ENCODE data around the gene CCDC187.

CCDC187 gene

DNA sequence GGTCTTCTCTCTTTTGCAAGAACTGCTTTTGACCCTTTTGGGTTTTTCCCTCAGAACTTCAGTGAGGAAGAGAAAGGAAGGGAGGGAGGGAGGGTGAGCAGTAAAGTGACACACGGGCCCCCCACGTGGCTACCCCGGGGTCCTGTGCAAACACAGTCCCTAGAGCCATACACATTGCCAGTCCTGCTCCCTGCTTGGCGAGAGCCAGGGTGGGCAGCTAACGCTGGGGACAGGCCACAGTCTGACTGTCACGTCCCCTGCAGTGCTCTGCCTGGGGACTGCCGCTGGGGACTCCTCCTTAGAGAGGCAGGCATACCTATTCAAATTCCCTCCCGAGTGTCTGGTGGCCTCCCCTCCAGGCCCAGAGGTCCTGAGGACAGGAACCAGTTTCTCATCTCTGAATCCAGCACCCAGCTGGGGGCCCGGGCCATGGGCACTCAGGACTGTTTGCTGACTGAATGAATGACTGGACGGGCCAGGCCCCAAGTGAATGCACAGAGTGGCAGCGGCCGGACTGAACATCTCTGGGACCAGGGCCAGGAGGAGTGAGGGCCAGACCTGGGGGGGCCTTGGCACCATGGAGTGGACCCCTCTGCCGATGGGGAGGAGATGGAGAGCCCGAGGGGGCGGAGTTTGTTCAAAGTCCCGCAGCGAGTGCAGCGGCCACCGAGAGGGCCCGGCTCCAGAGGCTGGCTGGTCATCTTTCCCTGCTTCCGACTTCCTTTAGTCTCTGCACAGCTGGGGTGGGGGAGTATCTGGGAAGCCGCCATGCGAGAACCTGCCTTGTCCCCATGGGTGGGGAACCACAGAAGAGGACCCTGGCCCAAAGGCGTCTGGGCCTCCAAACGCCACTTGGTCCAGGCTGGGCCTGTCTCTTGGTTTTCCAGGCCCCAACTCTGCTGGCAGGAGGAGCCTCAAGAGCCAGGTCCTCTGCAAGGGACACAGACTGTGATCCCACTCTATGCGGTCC is 5.8 kb downstream of the CCDC187 start:
- Mint-ChIP-seq H3K36me3 (ENCODE audit: low read depth) (no peaks in the 10 kb centered on the region), H3K4me3 (no peak overlapping the region), H3K9me3 (no peaks in the 10 kb centered on the region), H3K27me3 (peaks cover 7% of the 10 kb centered on the region), H3K27ac (no peak overlapping the region), H3K4me1 (ENCODE audit: low read depth) (no peaks in the 10 kb centered on the region)
- intact Hi-C loops (cut with micrococcal nuclease), result no loop called here

DNA sequence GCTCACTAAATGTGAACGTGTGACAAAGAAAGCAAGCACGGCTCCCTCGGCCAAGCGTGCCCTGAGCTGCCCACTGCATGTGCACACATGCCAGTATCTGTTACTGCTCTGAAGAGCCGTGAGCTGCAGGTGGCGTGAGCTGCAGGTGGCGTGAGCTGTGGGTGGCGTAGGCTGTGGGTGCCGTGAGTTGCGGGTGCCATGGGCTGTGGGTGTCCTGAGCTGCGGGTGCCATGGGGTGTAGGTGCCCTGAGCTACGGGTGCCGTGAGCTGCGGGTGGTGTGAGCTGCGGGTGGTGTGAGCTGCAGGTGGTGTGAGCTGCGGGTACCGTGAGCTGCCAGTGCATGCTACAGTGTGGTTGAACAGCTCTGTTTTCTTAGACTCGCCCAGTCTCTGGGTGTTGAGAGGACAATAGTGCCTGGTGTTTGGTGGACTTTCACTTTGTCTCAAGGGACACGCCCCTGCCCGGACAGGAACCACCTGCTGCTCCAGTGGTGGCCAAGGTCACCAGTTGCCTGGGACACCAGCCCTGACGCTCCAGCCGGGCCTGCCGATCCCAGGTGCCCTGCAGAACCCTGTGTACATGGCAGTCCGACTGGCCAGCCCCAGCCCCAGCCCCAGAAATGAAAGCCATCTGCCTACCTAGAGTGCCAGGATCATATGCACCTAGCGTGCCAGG is 6.7 kb downstream of the CCDC187 start:
- H3K9me3 Mint-ChIP-seq, result no peaks in the 10 kb centered on the region
- no peaks in the 10 kb centered on the region for H3K36me3 Mint-ChIP-seq (ENCODE audit: low read depth)
- H3K27me3 Mint-ChIP-seq, result peaks cover 6% of the 10 kb centered on the region
- intact Hi-C loops (cut with micrococcal nuclease), result no loop called here
- H3K27ac Mint-ChIP-seq, result no peak overlapping the region
- no peaks in the 10 kb centered on the region for H3K4me1 Mint-ChIP-seq (ENCODE audit: low read depth)
- no peak overlapping the region for H3K4me3 Mint-ChIP-seq

DNA sequence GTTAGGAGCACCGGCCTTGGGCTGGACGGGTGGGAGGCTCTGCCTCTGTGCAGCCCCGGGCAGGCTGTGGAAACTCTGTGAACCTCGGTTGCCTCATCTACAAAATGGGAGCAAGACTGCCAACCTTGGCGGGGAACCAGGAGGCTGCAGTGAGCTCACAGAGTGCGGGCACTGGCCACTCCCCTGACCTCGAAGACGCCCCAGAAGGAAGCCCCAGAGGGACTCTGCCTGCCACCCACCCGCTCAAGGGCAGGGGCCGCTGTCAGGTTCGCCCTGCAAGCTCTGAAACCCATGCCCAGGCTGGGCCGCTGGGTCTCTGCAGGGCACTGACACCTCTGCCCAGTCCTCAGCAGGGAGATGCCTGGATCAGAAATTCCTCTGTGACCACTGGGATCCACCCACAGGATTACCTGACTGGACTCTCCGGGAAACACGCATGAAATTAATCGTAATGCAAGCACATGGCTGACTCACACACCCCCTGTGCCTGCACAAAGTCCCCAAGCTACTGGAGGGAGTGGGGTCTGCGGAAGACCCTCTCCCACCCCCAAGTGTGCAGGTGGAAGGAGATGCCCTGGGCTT is 7.4 kb downstream of the CCDC187 start:
- H3K27ac Mint-ChIP-seq, result no peak overlapping the region
- peaks cover 6% of the 10 kb centered on the region for H3K27me3 Mint-ChIP-seq
- intact Hi-C loops (cut with micrococcal nuclease), result no loop called here
- H3K4me1 Mint-ChIP-seq (ENCODE audit: low read depth), result no peaks in the 10 kb centered on the region
- no peaks in the 10 kb centered on the region for H3K9me3 Mint-ChIP-seq
- no peak overlapping the region for H3K4me3 Mint-ChIP-seq
- no peaks in the 10 kb centered on the region for H3K36me3 Mint-ChIP-seq (ENCODE audit: low read depth)

DNA sequence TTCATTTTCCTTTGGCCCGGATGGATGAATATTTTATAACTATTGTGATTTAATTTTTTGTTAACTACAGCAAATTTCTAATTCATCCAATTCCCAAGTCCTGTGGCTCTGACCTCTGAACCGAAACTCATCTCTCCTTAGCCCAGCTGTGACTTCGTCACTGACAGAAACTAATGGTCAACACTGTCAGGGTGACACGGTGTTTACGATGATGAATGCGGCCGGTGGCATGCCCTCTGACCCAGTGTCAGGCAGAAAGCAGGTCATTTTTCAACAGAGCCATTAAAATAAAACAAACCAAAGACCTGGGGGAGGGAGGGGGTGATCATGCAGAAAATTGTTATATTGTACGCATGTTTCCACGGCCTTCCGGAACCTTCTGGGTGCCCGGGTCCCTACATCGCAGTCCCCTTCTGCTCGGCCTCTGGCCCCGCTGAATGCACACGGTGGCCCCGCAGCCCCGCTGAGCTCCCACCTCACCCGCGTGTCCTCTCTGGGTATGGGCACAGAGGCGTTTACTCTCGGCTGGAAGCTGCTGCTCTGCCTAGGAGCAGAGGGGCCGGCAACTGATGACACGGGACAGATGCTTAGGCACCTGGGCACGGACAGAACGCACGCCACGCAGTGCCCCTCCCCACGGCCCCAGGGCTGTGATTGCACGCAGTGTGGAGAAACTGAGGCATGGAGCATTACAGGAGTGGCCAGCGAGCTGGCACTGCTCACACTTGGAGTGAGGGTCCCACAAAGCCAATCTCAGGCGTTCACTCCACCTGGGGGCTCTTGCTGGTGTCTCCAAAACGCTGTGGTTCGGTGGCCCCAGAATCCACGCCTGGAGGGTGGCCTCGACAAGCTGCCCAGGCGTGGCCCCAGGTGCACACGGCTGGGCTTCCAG is 8.1 kb downstream of the CCDC187 start:
- H3K27me3 Mint-ChIP-seq, result peaks cover 6% of the 10 kb centered on the region
- no peak overlapping the region for H3K4me3 Mint-ChIP-seq
- intact Hi-C loops (cut with micrococcal nuclease), result no loop called here
- no peaks in the 10 kb centered on the region for H3K36me3 Mint-ChIP-seq (ENCODE audit: low read depth)
- H3K4me1 Mint-ChIP-seq (ENCODE audit: low read depth), result no peaks in the 10 kb centered on the region
- no peak overlapping the region for H3K27ac Mint-ChIP-seq
- H3K9me3 Mint-ChIP-seq, result no peaks in the 10 kb centered on the region

DNA sequence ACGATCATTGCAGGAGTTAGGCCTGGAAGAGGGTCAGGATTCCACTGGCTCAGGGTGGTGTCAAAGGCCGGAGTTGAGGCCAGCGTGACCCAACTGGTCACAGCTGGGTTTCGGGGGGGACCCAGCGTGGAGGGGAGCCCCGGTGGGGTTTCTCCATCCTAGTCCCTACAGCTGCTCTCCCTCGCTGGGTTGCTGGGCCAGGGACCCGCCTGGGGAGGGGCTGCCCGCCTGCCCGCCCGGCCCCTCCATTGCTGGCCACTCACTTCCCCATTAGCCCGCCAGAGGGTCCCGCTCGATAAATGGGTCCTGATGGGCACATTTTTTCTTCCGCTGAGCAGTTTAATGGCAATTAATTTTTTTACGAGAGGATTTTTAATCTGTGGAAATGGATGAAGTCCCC is 8.8 kb downstream of the CCDC187 start:
- no peak overlapping the region for H3K27ac Mint-ChIP-seq
- H3K9me3 Mint-ChIP-seq, result no peaks in the 10 kb centered on the region
- no peak overlapping the region for H3K4me3 Mint-ChIP-seq
- H3K4me1 Mint-ChIP-seq (ENCODE audit: low read depth), result no peaks in the 10 kb centered on the region
- peaks cover 6% of the 10 kb centered on the region for H3K27me3 Mint-ChIP-seq
- intact Hi-C loops (cut with micrococcal nuclease), result no loop called here
- H3K36me3 Mint-ChIP-seq (ENCODE audit: low read depth), result no peaks in the 10 kb centered on the region

DNA sequence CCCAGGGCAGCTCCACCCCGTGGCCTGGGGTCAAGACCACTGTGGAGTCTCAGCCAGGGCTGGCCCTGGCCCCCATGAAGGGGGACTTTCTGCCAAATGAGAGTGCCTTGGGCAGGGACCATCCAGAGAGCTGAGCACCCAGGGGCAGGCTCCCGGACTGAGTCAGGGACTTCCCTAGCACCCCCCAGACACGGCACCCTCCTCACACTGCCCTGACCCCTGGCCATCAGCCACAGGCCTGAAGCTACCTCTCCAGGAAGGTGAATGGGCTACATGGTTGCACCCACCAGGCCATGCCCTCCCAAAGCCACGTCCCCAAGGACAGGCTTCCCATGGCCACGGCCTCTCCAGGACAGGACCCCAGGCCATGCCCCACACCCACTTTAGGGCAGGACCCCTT is 9.5 kb downstream of the CCDC187 start:
- Mint-ChIP-seq H3K27me3 (no peaks in the 10 kb centered on the region), H3K4me1 (ENCODE audit: low read depth) (no peaks in the 10 kb centered on the region), H3K36me3 (ENCODE audit: low read depth) (no peaks in the 10 kb centered on the region), H3K9me3 (no peaks in the 10 kb centered on the region), H3K4me3 (no peak overlapping the region), H3K27ac (no peak overlapping the region)
- intact Hi-C loops (cut with micrococcal nuclease), result no loop called here

DNA sequence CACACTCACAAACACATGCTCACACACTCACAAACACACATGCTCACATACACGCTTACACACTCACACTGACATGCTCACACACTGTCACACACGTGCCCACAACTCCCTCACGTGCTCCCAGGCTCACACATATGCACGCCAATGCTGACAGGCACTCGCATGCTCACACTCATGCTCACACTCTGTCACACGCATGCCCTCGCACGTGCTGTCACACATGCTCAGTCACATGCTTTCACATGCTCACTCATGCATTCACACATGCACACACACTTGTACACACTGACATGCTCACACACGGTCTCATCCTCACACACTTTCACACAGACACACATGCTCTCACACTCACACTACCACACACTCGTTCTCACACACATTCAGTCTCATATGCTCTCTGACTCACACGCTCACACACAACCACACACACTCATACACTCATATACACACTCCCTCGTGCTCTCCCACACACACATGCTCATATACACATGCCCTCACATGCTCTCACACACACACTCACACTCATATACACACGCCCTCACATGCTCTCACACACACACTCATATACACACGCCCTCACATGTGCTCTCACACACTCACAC is 10.3 kb downstream of the CCDC187 start:
- no peak overlapping the region for H3K27ac Mint-ChIP-seq
- H3K4me1 Mint-ChIP-seq (ENCODE audit: low read depth), result no peaks in the 10 kb centered on the region
- H3K36me3 Mint-ChIP-seq (ENCODE audit: low read depth), result no peaks in the 10 kb centered on the region
- no peak overlapping the region for H3K4me3 Mint-ChIP-seq
- no peaks in the 10 kb centered on the region for H3K27me3 Mint-ChIP-seq
- H3K9me3 Mint-ChIP-seq, result no peaks in the 10 kb centered on the region
- intact Hi-C loops (cut with micrococcal nuclease), result no loop called here

DNA sequence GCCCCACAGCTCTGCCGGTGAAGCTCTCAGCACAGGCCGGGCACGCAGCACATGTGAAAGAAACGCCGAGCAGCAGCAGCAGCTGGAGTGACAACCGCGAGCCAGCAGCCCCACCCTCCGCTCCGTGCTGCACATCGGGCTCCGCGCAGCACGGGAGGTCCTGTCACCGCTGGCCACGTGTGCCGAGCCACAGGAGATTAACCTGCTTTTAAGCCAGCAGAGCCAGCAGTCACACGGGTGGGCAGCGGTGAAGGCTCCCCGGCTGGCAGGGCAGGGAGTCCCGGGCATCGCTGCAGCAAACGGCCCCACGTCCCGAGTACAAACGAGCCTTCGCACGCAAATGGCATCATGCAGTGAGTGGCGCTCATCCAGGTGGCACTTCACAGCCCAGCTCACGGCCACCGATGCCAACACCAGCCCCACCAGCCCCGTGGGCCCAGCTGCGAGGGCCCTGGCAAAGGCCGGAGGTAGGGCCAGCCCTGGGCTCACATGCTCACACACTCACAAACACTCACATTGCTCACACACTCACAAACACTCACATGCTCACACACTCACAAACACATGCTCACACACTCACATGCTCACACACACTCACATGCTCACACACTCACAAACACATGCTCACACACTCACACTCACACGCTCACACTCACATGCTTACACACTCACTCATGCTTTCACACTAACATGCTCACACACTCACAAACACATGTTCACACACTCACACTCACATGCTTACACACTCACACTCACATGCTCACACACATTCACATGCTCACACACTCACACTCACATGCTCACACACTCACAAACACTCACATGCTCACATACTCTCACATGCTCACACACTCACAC is 11.1 kb downstream of the CCDC187 start:
- no peak overlapping the region for H3K4me3 Mint-ChIP-seq

DNA sequence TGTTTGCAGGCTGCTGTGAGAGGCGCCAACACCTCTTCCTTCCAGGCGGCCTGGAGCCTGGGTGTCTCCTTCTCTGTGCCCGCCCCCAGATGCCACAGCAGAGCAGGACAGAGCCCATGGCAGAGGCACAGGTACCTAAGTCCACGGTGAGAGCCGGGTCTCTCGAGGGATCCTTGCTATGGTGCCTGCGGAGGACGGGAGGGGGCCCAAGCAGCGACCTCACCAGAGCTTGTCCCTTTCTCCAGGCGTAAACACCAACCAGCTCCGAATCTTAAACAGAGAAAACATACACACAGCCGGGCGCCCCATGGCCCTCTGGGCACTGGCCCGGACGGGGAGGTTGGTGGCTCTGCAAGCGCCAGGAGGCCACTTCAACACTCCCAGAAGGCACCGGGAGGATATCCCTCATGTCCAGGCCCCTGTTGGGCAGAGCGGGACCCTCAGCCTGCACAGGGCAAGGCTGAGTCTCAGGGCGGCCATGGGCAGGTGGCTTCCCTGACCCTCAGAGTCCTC is 11.8 kb downstream of the CCDC187 start:
- Mint-ChIP-seq H3K36me3 (ENCODE audit: low read depth) (no peaks in the 10 kb centered on the region), H3K4me3 (no peak overlapping the region), H3K9me3 (no peaks in the 10 kb centered on the region), H3K4me1 (ENCODE audit: low read depth) (no peaks in the 10 kb centered on the region), H3K27ac (no peak overlapping the region), H3K27me3 (no peaks in the 10 kb centered on the region)
- intact Hi-C loops (cut with micrococcal nuclease), result no loop called here

More for the DNA sequence above, 11.1 kb downstream of the CCDC187 start:
- intact Hi-C loops (cut with micrococcal nuclease), result no loop called here
- no peaks in the 10 kb centered on the region for H3K9me3 Mint-ChIP-seq
- no peaks in the 10 kb centered on the region for H3K4me1 Mint-ChIP-seq (ENCODE audit: low read depth)
- no peak overlapping the region for H3K27ac Mint-ChIP-seq
- H3K27me3 Mint-ChIP-seq, result no peaks in the 10 kb centered on the region
- no peaks in the 10 kb centered on the region for H3K36me3 Mint-ChIP-seq (ENCODE audit: low read depth)

DNA sequence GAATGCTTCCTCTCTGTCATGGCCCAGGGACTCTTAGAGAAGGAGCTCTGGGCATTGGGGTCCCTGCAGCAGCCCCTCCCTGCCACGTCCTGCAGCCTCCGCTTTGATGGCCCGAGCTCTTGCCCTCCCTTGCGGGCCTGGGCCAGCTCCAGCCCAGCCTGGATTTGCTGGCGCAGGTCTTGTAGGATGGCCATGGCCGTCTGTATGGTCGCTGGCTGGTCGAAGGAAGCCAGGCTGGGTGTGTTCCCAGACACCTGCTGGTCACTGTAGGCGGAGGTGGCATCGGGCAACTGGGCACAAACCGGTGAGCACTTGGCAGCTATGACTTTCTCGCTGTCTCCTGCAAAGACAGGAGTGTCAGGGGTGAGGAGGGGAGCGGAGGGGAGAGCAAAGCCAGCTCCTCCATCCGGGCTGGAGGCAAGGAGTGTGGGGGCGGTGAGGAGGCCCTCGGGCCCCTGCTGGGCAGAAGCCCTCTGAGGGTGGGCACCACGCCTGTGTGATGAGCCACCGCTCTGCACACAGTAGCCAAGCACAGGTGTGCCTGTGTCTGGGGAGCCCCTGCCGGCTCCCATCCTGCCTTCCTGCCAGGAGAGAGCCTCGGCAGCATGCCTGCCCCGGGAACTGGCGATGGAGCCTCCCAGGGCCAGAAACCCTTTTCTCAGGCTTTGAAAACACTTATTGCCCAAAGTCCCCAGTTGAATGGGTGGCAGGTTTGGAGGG is 12.4 kb downstream of the CCDC187 start:
- H3K27me3 Mint-ChIP-seq, result no peaks in the 10 kb centered on the region
- no peak overlapping the region for H3K27ac Mint-ChIP-seq
- intact Hi-C loops (cut with micrococcal nuclease), result no loop called here
- no peak overlapping the region for H3K4me3 Mint-ChIP-seq
- H3K36me3 Mint-ChIP-seq (ENCODE audit: low read depth), result no peaks in the 10 kb centered on the region
- H3K9me3 Mint-ChIP-seq, result no peaks in the 10 kb centered on the region
- H3K4me1 Mint-ChIP-seq (ENCODE audit: low read depth), result no peaks in the 10 kb centered on the region

DNA sequence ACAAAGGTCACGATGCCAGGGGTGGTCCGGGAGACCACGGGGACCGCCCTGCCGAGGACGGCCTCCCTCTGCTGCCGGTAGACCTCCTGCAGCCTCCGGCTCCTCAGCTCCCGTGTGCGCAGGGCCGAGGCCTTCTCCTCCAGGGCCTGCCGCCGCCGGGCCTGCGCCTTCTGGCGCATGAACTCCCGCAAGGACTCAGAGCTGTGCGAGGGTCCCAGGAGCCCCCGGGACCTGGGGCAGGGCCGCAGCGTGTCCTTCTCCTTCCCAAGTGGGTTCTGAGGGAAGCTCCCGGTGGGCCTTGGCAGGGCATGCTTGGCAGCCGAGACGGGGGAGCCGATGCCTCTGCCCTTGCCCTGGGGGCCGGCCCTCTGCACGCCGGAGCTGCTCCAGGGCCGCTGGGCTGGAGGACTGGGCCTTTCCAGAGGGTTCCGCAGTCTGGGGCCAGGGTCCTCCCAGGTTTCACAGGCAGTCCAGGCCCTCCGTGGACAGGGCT is 13.3 kb downstream of the CCDC187 start:
- no peak overlapping the region for H3K27ac Mint-ChIP-seq
- no peaks in the 10 kb centered on the region for H3K4me1 Mint-ChIP-seq (ENCODE audit: low read depth)
- no peaks in the 10 kb centered on the region for H3K9me3 Mint-ChIP-seq
- no peaks in the 10 kb centered on the region for H3K36me3 Mint-ChIP-seq (ENCODE audit: low read depth)
- H3K4me3 Mint-ChIP-seq, result no peak overlapping the region
- H3K27me3 Mint-ChIP-seq, result no peaks in the 10 kb centered on the region
- intact Hi-C loops (cut with micrococcal nuclease), result no loop called here

Data from dendritic cell treated with granulocyte-macrophage colony-stimulating factor and Interleukin-4, amounts not matched to agents 40 ng/mL and 50 ng/mL, for 4 days (primary cell).